ENCODE data around the gene TNFAIP3.
"Not testable (repeated sequence)": the region's sequence is repeated elsewhere in the genome, so short reads cannot be mapped to it uniquely, and the experiment has no call there.

Gene TNFAIP3

DNA sequence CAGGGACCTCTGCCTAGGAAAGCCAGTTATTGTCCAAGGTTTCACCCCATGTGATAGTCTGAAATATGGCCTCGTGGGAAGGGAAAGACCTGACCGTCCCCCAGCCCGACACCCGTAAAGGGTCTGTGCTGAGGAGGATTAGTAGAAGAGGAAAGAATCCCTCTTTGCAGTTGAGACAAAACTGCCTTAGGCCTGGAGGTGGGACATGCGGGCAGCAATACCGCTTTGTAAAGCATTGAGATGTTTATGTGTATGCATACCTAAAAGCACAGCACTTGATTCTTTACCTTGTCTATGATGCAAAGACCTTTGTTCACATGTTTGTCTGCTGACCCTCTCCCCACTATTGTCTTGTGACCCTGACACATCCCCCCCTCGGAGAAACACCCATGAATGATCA is 22.3 kb upstream of the TNFAIP3 start:
- not testable (repeated sequence) for DNase-seq

DNA sequence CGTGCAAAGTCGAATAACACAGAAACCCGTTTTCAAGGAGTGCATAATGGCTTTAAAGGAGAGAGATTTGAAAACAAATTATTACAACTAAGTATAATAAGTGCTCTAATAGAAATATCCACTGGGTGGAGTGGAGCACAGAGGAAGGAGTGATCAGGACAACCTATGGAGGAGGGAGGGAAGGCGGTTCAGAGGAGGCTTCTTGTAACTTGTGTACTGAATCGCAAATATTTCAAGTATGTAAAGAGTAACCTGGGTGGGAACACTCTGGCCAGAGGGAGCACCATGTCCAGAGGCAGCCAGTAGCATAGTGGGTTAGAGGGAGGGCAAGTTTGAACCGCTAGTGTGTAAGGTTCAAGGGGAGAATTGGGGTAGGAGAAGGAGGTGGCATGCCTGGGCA is 21.6 kb upstream of the TNFAIP3 start:
- DNase-seq = no peak

DNA sequence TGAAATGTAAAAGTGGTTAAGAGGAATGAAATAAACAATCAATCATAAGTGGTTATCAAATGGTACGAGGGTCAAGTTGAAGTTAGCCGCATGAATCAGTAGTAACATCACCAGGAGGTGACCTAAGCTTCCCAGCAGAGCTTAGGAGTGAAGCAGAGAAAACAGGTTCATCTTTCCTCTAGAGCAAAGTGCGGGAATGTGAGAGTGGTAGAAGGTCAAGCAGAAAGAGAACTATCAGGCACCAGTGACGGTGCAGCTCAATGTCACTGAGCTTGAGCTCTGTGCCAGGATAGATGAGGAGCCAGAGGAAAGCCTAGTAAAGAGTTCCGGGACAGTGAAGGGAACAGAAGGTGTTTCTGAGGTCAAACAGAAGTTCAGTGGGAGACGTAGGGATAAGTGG is 20.8 kb upstream of the TNFAIP3 start:
- no peak for DNase-seq

DNA sequence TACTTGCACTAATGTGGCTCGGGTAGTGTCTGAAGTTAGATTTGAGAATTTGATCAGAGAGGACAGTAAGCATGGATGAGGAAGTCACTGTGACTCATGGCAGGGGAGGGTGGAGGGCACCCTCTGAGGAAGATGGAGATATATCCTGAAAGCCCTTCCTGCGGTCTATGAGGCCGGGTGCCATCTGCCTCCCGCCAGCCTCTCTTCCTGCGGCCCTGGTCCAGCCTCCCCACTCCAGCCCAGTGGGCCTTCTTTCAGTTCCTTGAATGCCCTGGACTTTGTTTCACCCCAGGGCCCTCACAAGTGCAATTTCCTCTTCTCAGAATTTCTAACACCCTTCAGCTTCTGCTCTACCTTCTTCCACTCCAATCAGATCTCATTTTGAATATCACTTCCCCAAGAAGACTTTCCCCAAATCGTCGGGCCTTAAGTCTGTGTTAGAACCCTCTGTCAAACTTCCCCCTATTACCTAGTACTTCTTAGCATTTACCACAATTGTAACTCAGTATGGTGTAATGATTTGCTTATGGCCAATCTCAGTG is 20.2 kb upstream of the TNFAIP3 start:
- DNase-seq = peak in 26 of 56 donors; percentile 3 to 53 (median 21)

DNA sequence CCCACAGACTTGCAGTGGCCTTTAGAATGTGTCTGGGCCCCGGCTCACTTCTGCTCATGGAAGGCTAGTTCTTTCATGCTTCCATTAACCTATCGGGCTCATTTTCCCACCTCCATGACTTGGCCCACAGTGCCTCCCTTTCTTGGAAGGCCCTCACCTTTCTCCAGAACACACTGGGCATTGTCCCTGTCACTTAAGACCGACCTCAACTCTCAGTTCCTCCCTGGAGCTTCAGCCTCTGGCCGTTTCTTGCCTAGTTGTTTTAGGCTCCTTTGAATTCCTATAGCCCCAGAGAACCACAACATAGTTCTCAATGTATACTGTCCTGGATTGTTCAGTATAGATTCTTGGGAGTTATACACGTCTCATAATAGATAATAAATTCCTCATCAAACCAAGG is 19.3 kb upstream of the TNFAIP3 start:
- DNase-seq = no peak

DNA sequence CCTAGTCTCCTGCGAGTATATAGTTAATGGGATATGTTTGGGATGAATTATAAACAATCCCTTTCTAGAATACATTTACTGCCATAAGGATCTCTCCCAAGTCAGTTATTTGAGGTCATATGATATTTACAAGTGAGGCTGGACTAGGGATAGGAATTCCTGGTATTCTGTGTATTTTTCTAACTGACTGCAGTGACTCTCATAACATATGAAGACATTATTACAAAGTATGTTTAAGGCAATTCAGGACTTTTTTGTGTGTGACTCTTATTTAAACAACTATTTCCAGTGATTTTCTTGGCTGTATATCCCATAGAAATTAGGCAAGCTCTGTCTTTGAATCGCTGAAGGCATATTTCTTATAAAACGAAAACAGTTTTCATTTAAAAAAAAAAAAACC is 18.4 kb upstream of the TNFAIP3 start:
- DNase-seq = no peak

DNA sequence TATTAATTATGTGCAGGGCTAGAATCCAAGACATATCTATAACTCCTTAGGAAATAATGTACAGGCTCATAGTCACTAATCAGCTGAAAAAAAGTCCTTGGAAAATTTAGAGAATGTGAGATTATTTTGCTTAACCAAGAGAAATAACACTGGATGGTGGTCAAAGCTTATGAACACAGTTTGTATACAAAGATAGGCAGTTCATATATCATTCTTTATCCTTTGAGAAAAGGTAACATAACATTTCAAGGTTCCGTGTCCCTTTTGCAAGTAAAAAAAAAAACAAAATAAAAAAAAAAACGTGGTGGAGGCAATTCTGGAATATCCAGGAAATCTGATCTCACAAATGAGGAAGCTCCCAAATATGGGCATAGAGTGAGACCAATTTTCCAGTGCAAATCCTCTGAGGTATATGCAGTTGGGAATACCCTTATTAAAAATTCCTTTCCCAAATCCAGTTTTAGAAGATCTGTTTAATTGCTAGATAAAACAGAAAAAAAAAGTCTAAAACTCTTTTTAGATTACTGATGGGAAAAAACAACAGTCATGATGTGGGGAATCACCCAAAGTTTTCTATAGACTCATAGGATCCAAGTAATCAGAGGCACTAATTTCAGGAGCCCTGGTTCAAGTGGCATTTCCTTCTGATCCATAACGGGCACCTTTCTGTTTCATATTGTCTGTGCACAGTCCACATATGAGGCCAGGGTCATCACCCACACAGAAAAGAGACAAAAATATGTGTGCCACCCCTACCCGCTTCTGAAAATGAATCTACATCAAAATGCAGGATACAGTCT is 17.7 kb upstream of the TNFAIP3 start:
- DNase-seq = no peak

DNA sequence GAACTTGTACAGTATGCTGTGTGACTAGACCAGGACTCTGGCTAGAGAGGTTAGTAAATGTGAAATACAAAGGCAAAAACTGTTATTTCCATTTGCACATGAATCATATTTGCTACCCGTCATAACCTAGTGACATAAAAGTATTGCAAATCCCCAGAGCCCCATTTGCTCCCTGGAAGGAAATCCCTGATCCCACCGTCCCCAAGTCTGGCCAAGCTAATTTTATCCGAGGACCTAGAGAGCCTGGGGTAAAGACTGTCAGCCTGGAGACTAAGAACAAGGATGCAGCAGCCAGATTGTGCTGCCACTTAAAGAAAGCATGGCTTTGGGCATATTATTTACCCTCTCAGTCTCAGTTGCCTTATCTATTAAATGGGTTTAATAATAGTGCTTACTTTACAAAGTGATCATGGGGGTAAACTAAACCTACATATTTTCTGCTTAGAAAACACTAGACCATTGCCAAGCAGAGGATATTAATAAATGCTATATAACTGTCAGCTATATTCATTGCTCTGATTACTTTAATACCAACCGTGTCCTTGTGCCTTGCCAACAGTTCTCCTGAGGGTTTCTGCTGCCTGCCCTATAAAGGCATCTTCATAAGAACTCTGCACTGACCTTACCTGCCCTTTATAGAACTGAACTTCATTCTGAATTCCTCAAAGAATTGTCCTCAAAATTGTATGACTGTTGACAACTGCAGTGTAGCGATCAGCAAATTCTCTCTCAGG is 16.9 kb upstream of the TNFAIP3 start:
- DNase-seq = no peak

DNA sequence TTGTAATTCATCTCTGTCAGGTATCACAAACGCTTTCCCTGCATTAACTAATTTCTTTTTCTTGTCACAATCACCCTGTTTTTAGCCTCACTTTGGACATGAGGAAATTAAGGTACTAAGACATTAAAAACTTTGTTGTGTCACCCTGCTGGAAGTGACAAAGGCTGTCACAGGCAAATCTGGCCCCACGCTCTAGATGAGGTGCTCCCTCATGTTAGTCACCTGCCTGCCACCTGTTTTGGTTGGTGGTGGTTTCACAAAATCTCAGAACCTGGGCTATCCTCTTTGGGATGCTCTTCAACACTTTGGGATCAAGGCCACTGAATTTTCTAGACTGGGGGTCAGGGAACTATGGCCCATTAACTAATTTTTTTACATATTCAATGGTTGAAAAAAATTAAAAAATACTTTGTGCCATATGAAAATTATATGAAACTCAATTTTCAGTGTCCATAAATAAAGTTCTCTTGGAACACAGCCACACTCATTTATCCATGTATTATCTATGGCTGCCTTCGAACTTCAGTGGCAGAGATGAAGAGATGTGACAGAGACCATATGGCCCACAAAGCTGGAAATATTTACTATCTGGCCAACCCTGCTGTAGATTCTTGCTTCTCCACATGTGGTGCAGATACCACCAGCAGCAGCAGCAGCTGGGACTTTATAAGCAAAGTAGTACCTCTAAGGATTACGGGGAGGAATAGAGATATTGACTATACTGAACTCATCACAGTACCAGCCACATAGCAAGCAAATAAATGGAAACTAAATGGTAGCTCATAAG is 16.1 kb upstream of the TNFAIP3 start:
- no peak for DNase-seq

DNA sequence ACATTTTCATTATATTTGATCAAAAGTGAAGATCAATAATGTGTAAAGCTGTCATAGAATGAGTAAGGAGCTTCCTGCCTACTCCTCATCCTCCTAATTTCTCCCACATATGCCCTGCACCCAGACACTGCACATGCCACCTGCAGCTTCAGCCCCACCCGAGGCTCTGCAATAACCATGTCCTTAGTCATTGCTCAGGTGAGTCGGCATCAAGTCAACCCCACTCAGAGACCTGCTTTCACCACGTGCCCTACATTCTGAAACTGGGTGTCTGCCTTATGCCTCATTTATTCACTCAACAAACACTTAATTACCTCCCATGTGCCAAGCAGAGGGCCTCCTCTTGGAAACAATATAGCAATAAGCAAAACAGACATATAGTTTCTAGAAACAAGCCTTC is 15.4 kb upstream of the TNFAIP3 start:
- no peak for DNase-seq

DNA sequence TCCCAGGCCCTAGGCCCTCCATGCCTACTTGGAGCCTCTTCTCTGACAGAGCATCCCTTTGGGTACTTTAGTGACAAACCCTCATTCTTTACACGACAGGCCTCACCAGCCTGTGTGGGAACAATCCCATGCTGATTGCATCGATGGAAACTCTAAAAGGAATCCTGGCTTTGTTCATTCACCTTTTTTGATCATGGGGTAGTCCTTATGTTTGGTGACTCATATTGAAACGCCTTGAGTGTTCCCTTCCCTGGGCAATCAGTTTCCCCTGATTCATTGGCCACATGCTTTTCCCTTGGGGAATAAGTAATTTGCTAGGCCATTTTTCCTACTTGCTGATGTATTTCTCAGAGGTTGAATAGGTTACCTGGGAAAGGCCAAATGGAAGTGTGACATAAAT is 14.7 kb upstream of the TNFAIP3 start:
- DNase-seq = no peak

DNA sequence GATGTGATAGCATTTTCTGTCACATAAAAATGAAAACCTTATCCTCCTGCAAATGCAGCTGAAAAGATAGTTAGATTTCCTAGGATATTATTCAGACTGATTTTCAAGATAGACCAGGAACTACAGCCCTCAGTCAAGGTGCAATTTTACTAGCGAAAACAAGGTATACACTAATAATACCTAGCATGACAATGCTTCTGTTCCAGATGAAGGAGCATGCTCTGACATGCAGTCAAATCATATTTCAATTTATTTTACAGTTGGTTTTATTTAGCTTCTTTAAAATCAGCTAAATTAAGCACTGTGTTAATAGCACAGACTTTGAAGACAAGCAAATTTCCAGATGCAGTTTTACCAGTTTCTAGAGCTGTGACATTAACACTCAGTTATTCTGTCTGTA is 14.2 kb upstream of the TNFAIP3 start:
- no peak for DNase-seq

DNA sequence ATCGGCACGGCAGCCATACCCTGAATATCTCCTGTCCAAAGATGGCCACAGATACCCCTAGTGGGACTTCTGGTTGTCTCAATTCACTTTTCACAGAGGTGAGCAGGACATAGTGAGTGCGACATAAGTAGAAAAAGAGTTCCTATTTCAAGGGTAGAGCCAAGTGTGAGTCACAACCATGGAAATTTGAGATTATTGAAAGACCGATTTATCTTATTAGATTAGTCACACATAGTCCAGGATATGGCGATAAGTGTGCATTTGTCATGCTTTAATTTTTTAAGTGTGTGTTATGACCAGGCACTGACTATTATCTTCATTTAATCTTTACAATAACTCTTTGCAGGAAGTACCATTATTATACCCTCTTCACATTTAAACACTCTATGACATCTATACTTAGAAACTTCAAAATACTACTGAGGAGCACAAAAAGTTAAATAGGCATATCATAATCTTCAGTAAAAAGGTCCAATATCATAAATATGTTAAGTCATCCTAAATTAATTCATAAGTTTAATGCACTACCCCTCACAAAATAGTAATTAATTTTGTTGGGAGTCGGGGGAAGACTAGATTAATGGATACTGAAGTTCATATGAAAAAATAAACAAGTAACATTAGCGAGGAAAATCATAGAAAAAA is 13.4 kb upstream of the TNFAIP3 start:
- DNase-seq = no peak

DNA sequence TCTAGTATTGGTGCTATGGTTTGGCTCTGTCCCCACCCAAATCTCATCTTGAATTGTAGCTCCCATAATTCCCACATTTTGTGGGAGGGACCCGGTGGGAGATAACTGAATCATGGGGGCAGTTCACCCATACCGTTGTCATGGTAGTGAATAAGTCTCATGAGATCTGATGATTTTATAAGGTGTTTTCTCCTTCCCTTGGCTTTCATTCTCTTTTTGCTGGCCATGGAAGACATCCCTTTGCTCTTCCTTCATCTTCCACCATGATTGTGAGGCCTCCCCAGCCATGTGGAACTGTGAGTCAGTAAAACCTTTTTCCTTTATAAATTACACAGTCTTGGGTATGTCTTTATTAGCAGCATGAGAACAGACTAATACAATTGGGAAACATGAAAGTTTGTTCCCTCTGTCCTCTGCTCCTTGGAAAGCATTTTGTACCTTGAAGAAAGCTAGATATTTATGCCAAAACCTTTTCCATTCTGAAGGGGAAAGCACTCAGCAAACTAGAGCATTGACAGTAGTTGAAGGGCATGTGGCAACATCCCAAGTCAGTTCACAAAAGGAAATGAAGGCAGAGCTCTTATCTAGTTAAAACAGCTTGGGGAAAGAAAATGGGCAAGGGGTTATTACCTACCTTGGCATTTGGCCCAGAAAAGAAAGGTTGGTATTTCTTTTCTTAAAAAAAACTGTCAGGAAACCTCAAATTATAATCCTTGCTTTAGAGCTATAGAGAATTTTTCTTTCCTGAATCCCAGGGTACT is 10.7 kb upstream of the TNFAIP3 start:
- DNase-seq = no peak

DNA sequence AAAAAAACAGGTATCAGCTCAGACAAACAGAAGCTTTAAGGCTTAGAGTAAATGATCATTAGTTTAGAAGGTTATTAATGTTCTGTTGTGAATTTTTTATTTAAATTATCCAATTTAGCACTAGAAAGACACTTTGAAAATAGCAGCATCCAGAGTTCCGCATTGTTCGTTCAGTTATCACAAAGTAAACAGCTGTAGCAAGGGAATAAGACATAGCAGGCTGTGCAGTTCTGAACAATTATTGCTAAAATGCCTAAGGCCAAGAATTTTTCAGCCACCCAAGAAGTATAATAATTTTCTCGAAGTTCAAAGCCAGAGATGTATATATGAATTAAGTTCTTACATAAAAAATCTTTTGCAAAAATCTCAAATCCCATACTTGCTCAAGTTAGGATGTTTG is 8.0 kb upstream of the TNFAIP3 start:
- DNase-seq = no peak

DNA sequence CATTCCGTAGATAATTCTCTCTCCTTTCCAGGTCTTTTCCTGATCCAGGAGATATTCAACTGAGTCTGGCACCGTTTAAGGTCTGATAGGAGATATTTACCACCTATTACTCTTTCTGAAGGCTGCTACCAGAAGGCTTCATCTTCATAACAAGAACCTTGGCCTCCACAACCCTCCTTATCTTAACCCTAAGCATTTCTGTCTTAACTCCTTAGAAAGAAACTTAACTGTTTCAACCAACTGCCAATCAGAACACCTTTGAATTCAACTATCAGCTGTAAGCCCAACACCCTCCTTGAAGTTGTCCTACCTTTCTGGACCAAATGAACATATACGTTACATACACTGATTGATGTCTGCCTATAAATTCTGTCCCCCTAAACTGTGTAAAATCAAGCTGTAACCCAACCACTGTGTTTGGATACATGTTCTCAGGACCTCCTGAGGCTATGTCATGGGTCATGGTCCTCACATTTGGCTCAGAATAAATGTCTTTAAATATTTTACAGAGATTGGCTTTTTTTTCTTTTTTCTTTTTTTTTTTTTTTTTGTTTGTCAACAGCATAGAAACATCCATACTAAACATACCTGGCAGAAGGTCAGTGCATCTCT is 6.6 kb upstream of the TNFAIP3 start:
- no peak for DNase-seq

DNA sequence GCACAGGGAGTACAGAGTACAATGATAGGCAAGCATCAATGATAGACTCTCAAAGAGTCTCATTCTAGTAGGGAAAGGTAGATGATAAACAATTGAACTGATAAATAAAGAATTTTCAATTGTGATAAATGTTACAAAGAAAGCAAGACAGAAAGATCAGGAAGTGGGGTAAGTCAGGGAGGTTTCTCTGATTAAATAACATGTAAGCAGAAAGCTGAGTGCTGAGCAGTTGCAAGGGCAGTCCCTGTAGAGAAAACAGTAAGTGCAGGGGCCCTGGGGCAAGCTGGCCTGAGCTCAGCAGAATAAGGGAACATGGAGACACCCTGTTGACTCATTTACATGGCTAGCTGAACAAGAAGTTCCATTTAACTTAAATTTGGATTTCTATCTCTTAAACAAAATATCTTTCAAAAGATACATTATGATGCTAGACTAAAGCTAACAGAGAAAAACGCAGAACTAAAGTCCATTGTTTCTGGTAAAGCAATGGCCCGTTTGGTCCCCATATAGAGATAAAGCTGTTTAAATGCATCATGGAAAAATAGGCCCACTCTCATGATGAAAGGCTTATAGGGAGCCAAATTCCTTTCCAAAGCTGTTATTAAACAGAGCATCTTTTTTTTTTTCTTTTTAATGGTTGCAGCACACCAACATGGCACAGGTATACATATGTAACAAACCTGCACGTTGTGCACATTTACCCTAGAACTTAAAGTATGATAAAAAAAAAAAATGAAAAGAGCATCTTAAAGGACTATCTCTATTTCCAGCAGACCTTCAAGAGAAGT is 5.3 kb upstream of the TNFAIP3 start:
- DNase-seq = no peak

DNA sequence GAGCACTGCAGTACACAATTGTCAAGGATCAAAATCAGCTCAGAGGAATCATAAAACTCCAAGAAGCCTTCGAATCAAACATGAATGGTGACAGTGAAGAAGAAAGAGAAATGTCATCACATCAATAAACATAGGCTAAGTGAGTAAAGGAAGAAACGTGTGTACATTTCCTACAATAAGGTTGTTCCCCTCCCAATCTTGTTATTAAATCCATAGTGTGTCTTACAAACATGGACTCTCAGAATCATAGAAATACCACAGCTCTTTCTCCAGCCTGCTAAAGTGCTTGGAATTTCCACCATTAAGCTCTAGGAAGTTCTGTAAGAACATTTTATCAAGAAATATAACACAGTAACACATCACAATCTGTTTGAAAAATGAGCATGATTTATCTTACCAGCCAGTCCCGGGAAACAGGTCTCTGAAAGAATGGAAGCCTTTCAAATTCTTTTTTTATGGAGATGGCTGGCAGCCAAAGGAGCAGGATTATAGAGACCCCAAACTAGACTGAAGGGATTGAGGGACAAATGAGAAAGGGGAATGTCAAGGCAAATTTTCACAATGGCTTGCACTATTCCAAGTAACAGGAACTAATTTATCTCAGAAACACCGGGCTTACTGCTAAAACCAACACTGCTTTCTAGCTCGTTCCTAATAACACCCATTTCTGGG is 4.5 kb upstream of the TNFAIP3 start:
- DNase-seq = no peak

Data from amygdala (tissue), 56 donors.